Measurements from ENCODE around the gene SH3PXD2B.

Gene SH3PXD2B

GRCh38 chr5:172321593-172321992 lies 132.7 kb downstream of the SH3PXD2B start:
- TF ChIP-seq TAF1 (IDR thresholded peaks at IDR 0.05; ENCODE audit: low read depth), result no peak
- TF ChIP-seq EP300 (IDR thresholded peaks at IDR 0.05; ENCODE audit: borderline replicate concordance), result no peak
- TF ChIP-seq NFIC (IDR thresholded peaks at IDR 0.05), result no peak
- no peak for TF ChIP-seq FOXM1 (IDR thresholded peaks at IDR 0.05; ENCODE audit: borderline replicate concordance, low read depth)
- TF ChIP-seq ZBTB7A (IDR thresholded peaks at IDR 0.05; ENCODE audit: low read depth), result no peak

GRCh38 chr5:172319708-172320441 lies 134.4 kb downstream of the SH3PXD2B start:
- TF ChIP-seq NFIC (IDR thresholded peaks at IDR 0.05) (no peak), USF1 (IDR thresholded peaks at IDR 0.05) (no peak), YY1 (IDR thresholded peaks at IDR 0.05; ENCODE audit: low read depth) (no peak), TCF12 (IDR thresholded peaks at IDR 0.05; ENCODE audit: low read depth) (no peak), EP300 (IDR thresholded peaks at IDR 0.05; ENCODE audit: borderline replicate concordance) (no peak)

- no peak for TF ChIP-seq TAF1 (IDR thresholded peaks at IDR 0.05; ENCODE audit: low read depth)
- TF ChIP-seq CEBPB (IDR thresholded peaks at IDR 0.05), result no peak
- no peak for TF ChIP-seq TEAD4 (IDR thresholded peaks at IDR 0.05)
- TF ChIP-seq ZBTB7A (IDR thresholded peaks at IDR 0.05; ENCODE audit: low read depth), result no peak; the same call in 1 of the 2 replicates
- no peak for TF ChIP-seq NFIC (IDR thresholded peaks at IDR 0.05)
- no peak for TF ChIP-seq REST (IDR thresholded peaks at IDR 0.05; ENCODE audit: low read depth)
- TF ChIP-seq USF1 (IDR thresholded peaks at IDR 0.05), result no peak
- TF ChIP-seq RAD21 (IDR thresholded peaks at IDR 0.05; ENCODE audit: low read depth), result no peak
- TF ChIP-seq TCF12 (IDR thresholded peaks at IDR 0.05; ENCODE audit: low read depth), result no peak
- TF ChIP-seq EGR1 (IDR thresholded peaks at IDR 0.05), result no peak
- no peak for TF ChIP-seq EP300 (IDR thresholded peaks at IDR 0.05; ENCODE audit: borderline replicate concordance)
- no peak for TF ChIP-seq MAX (IDR thresholded peaks at IDR 0.05)
- no peak for TF ChIP-seq FOXM1 (IDR thresholded peaks at IDR 0.05; ENCODE audit: borderline replicate concordance, low read depth)
- TF ChIP-seq YY1 (IDR thresholded peaks at IDR 0.05; ENCODE audit: low read depth), result no peak
These were observed 138.5 kb downstream of the SH3PXD2B start for GRCh38 chr5:172315587-172316493.

- TF ChIP-seq CEBPB (IDR thresholded peaks at IDR 0.05) (no peak), TAF1 (IDR thresholded peaks at IDR 0.05; ENCODE audit: low read depth) (no peak), TCF12 (IDR thresholded peaks at IDR 0.05; ENCODE audit: low read depth) (no peak), REST (IDR thresholded peaks at IDR 0.05; ENCODE audit: low read depth) (no peak), EGR1 (IDR thresholded peaks at IDR 0.05) (no peak), EP300 (IDR thresholded peaks at IDR 0.05; ENCODE audit: borderline replicate concordance) (no peak), TEAD4 (IDR thresholded peaks at IDR 0.05) (no peak), ZBTB7A (IDR thresholded peaks at IDR 0.05; ENCODE audit: low read depth) (no peak), NFIC (IDR thresholded peaks at IDR 0.05) (no peak), CREB1 (IDR thresholded peaks at IDR 0.05; ENCODE audit: low read depth) (no peak), FOXM1 (IDR thresholded peaks at IDR 0.05; ENCODE audit: borderline replicate concordance, low read depth) (no peak), USF1 (IDR thresholded peaks at IDR 0.05) (no peak)
These were observed 140.4 kb downstream of the SH3PXD2B start for GRCh38 chr5:172313915-172314314.

GRCh38 chr5:172312286-172312685 lies 142.0 kb downstream of the SH3PXD2B start:
- no peak for TF ChIP-seq FOXM1 (IDR thresholded peaks at IDR 0.05; ENCODE audit: borderline replicate concordance, low read depth)
- no peak for TF ChIP-seq TAF1 (IDR thresholded peaks at IDR 0.05; ENCODE audit: low read depth)
- TF ChIP-seq MAX (IDR thresholded peaks at IDR 0.05), result no peak
- no peak for TF ChIP-seq EP300 (IDR thresholded peaks at IDR 0.05; ENCODE audit: borderline replicate concordance)
- no peak for TF ChIP-seq USF1 (IDR thresholded peaks at IDR 0.05)
- TF ChIP-seq REST (IDR thresholded peaks at IDR 0.05; ENCODE audit: low read depth), result no peak
- no peak for TF ChIP-seq CREB1 (IDR thresholded peaks at IDR 0.05; ENCODE audit: low read depth)
- no peak for TF ChIP-seq NFIC (IDR thresholded peaks at IDR 0.05)
- TF ChIP-seq TEAD4 (IDR thresholded peaks at IDR 0.05), result no peak
- no peak for TF ChIP-seq YY1 (IDR thresholded peaks at IDR 0.05; ENCODE audit: low read depth)
